ENCODE measurements around the gene GALNTL6.

The GALNTL6 gene

GRCh38 chr4:172844556-172844955 lies 1031.4 kb downstream of the GALNTL6 start:
- TF ChIP-seq, protein P1, sequence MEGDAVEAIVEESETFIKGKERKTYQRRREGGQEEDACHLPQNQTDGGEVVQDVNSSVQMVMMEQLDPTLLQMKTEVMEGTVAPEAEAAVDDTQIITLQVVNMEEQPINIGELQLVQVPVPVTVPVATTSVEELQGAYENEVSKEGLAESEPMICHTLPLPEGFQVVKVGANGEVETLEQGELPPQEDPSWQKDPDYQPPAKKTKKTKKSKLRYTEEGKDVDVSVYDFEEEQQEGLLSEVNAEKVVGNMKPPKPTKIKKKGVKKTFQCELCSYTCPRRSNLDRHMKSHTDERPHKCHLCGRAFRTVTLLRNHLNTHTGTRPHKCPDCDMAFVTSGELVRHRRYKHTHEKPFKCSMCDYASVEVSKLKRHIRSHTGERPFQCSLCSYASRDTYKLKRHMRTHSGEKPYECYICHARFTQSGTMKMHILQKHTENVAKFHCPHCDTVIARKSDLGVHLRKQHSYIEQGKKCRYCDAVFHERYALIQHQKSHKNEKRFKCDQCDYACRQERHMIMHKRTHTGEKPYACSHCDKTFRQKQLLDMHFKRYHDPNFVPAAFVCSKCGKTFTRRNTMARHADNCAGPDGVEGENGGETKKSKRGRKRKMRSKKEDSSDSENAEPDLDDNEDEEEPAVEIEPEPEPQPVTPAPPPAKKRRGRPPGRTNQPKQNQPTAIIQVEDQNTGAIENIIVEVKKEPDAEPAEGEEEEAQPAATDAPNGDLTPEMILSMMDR (IDR thresholded peaks at IDR 0.05; ENCODE audit: borderline replicate concordance, control extremely low read depth, extremely low read depth, insufficient read depth, missing control alignments): no peak
- in situ Hi-C loops (cut with MboI; ENCODE audit: low sequenced_read_pairs, unreplicated experiment): no loop called here

GRCh38 chr4:172845281-172845680 lies 1032.1 kb downstream of the GALNTL6 start:
- in situ Hi-C loops (cut with MboI; ENCODE audit: low sequenced_read_pairs, unreplicated experiment): no loop called here
- TF ChIP-seq, protein P1 (IDR thresholded peaks at IDR 0.05; ENCODE audit: borderline replicate concordance, control extremely low read depth, extremely low read depth, insufficient read depth, missing control alignments): no peak
- no peak for DNase-seq (ENCODE audit: low spot score)

More at GRCh38 chr4:172844556-172844955, 1031.4 kb downstream of the GALNTL6 start:
- no peak for DNase-seq (ENCODE audit: low spot score)

- in situ Hi-C loops (cut with MboI; ENCODE audit: low sequenced_read_pairs, unreplicated experiment): no loop called here
- DNase-seq (ENCODE audit: low spot score): no peak
- TF ChIP-seq, protein P1 (IDR thresholded peaks at IDR 0.05; ENCODE audit: borderline replicate concordance, control extremely low read depth, extremely low read depth, insufficient read depth, missing control alignments): no peak
Measured at GRCh38 chr4:172850838-172851237, 1037.6 kb downstream of the GALNTL6 start.

- DNase-seq (ENCODE audit: low spot score): no peak
Measured at GRCh38 chr4:172851534-172851933, 1038.3 kb downstream of the GALNTL6 start.

GRCh38 chr4:172857026-172857425 lies 1043.8 kb downstream of the GALNTL6 start:
- no peak for DNase-seq (ENCODE audit: low spot score)
- TF ChIP-seq, protein P1 (IDR thresholded peaks at IDR 0.05; ENCODE audit: borderline replicate concordance, control extremely low read depth, extremely low read depth, insufficient read depth, missing control alignments): no peak
- in situ Hi-C loops (cut with MboI; ENCODE audit: low sequenced_read_pairs, unreplicated experiment): no loop called here

More at GRCh38 chr4:172851534-172851933, 1038.3 kb downstream of the GALNTL6 start:
- in situ Hi-C loops (cut with MboI; ENCODE audit: low sequenced_read_pairs, unreplicated experiment): no loop called here
- TF ChIP-seq, protein P1 (IDR thresholded peaks at IDR 0.05; ENCODE audit: borderline replicate concordance, control extremely low read depth, extremely low read depth, insufficient read depth, missing control alignments): no peak

- TF ChIP-seq, protein P1 (IDR thresholded peaks at IDR 0.05; ENCODE audit: borderline replicate concordance, control extremely low read depth, extremely low read depth, insufficient read depth, missing control alignments): no peak
- in situ Hi-C loops (cut with MboI; ENCODE audit: low sequenced_read_pairs, unreplicated experiment): no loop called here
- no peak for DNase-seq (ENCODE audit: low spot score)
Measured at GRCh38 chr4:172858731-172859230, 1045.6 kb downstream of the GALNTL6 start.

Data from GM13976 (cell line).